H1 (cell line): ENCODE data around the gene TLE2. TPM values are rescaled to one million over a fixed set of nuclear protein-coding genes. Genes with fewer than 3 reads are reported as not detected.

Experiments used
- CTCF ChIA-PET: fragments of 300-600 bp; sonication (Branson Sonifier 250); formaldehyde crosslinking; loops from one replicate; lab custom pipeline; 2021; ENCODE audit not compliant: partially characterized antibody; lab: Charles Lee
- POLR2A ChIA-PET: fragments of 300-600 bp; sonication (Branson Sonifier 250); formaldehyde crosslinking; loops from one replicate; lab custom pipeline; 2021; ENCODE audit warnings: inconsistent platforms; ENCODE audit not compliant: partially characterized antibody; lab: Charles Lee
- DNase-seq, 2 experiments: peaks; one replicate each; pipeline versions ENCODE4 v3.0.0 to v3.0.0-alpha.2; 2010 to 2022; ENCODE audit warnings: low spot score in 2 of 2, low read depth in 1 of 2, mixed read lengths in 1 of 2
- FAIRE-seq: peaks from 2 replicates; lab custom pipeline; 2011; peaks lifted over from hg19 to GRCh38; lab: Jason Lieb, UNC
- H2AFZ ChIP-seq: 2 replicates; pipeline ENCODE4 v1.8.1; 2012; ENCODE audit warnings: low read length, inconsistent platforms
- H2AK5ac ChIP-seq: 2 replicates; pipeline ENCODE4 v1.6.1; 2013; ENCODE audit warnings: low read depth, low read length
- H2BK120ac ChIP-seq: replicated peaks from 2 replicates; pipeline ENCODE3; 2013; ENCODE audit warnings: low read depth, low read length, inconsistent platforms
- H2BK12ac ChIP-seq: 2 replicates; pipeline ENCODE4 v1.6.1; 2013; ENCODE audit warnings: low read depth, low read length
- H2BK15ac ChIP-seq: 2 replicates; pipeline ENCODE4 v1.6.1; 2013; ENCODE audit warnings: low read length
- H2BK20ac ChIP-seq: 2 replicates; pipeline ENCODE4 v1.6.1; 2013; ENCODE audit warnings: low read length
- H2BK5ac ChIP-seq: 2 replicates; pipeline ENCODE4 v1.6.1; 2013; ENCODE audit warnings: low read depth, low read length
- H3K14ac ChIP-seq: 2 replicates; pipeline ENCODE4 v1.6.1; 2013; ENCODE audit warnings: inconsistent platforms; ENCODE audit not compliant: insufficient read length
- H3K18ac ChIP-seq: 2 replicates; pipeline ENCODE4 v1.6.1; 2013; ENCODE audit warnings: low read length; ENCODE audit errors: extremely low read depth
- H3K23ac ChIP-seq: 2 replicates; pipeline ENCODE4 v1.6.1; 2013; ENCODE audit warnings: inconsistent platforms; ENCODE audit not compliant: insufficient read length
- H3K23me2 ChIP-seq: 2 replicates; pipeline ENCODE4 v1.6.1; 2013; ENCODE audit warnings: low read depth, low read length
- H3K27ac ChIP-seq: 2 replicates; pipeline ENCODE4 v1.6.1; 2011; ENCODE audit warnings: low read depth, low read length, inconsistent platforms
- H3K27me3 ChIP-seq, 4 experiments: replicated peaks in 1 of 4; 1 replicate in 1 of 4; 2 replicates in 3 of 4; pipeline versions ENCODE4 v1.6.1 to v1.8.1; 2011 to 2013; ENCODE audit warnings: low read length in 3 of 4, mild to moderate bottlenecking in 3 of 4, inconsistent platforms in 2 of 4, mixed read lengths in 2 of 4, moderate library complexity in 1 of 4; ENCODE audit not compliant: control insufficient read depth in 3 of 4, insufficient read depth in 3 of 4; ENCODE audit errors: extremely low read depth in 1 of 4
- H3K36me3 ChIP-seq, 4 experiments: 2 replicates each; pipeline versions ENCODE4 v1.6.1 to v1.8.1; 2011 to 2013; ENCODE audit warnings: mild to moderate bottlenecking in 4 of 4, low read length in 3 of 4, moderate library complexity in 2 of 4, control low read depth in 1 of 4, inconsistent platforms in 1 of 4; ENCODE audit not compliant: insufficient read depth in 4 of 4, control insufficient read depth in 2 of 4
- H3K4ac ChIP-seq: replicated peaks from 2 replicates; pipeline ENCODE3; 2013; ENCODE audit warnings: low read length, low read depth, mixed read lengths, inconsistent platforms; ENCODE audit not compliant: insufficient read length
- H3K4me1 ChIP-seq, 4 experiments: replicated peaks in 1 of 4; 1 replicate in 1 of 4; 2 replicates in 3 of 4; pipeline versions ENCODE4 v1.6.1 to v1.8.1; 2011 to 2013; ENCODE audit warnings: low read length in 3 of 4, inconsistent platforms in 2 of 4, mixed read lengths in 1 of 4; ENCODE audit not compliant: insufficient read depth in 4 of 4, control insufficient read depth in 3 of 4
- H3K4me2 ChIP-seq, 2 experiments: 2 replicates each; pipeline versions ENCODE4 v1.6.1 to v1.8.1; 2011 to 2013; ENCODE audit warnings: low read depth in 2 of 2, low read length in 2 of 2, control low read depth in 1 of 2, inconsistent platforms in 1 of 2, mild to moderate bottlenecking in 1 of 2; ENCODE audit not compliant: insufficient read depth in 1 of 2
- H3K4me3 ChIP-seq, 4 experiments: fragments of 200-600, 300-600 bp in 1 of 4; sonication (generic), shearing (Covaris generic), sonication (Bioruptor Twin) in 1 of 4; 2 replicates each; pipeline versions ENCODE4 v1.5.1 to v1.8.1; 2011 to 2016; ENCODE audit warnings: low read length in 4 of 4, low read depth in 3 of 4, control low read depth in 2 of 4, inconsistent platforms in 2 of 4, mild to moderate bottlenecking in 2 of 4, mixed read lengths in 1 of 4, moderate library complexity in 1 of 4; ENCODE audit not compliant: insufficient read depth in 2 of 4; ENCODE audit errors: extremely low read depth in 1 of 4
- H3K56ac ChIP-seq: replicated peaks from 2 replicates; pipeline ENCODE3; 2013; ENCODE audit warnings: low read depth, mild to moderate bottlenecking, mixed read lengths, low read length, inconsistent platforms; ENCODE audit not compliant: insufficient read length
- H3K79me1 ChIP-seq: 2 replicates; pipeline ENCODE4 v1.6.1; 2013; ENCODE audit warnings: low read depth, low read length, control low read depth
- H3K79me2 ChIP-seq, 2 experiments: 2 replicates each; pipeline versions ENCODE4 v1.6.1 to v1.8.1; 2012 to 2013; ENCODE audit warnings: low read length in 2 of 2, mild to moderate bottlenecking in 2 of 2, inconsistent platforms in 1 of 2; ENCODE audit not compliant: insufficient read depth in 2 of 2, control insufficient read depth in 1 of 2
- H3K9ac ChIP-seq, 4 experiments: replicated peaks in 1 of 4; 1 replicate in 1 of 4; 2 replicates in 3 of 4; pipeline versions ENCODE4 v1.6.1 to v1.8.1; 2011 to 2013; ENCODE audit warnings: low read depth in 3 of 4, low read length in 3 of 4, control low read depth in 2 of 4, mild to moderate bottlenecking in 2 of 4, moderate library complexity in 2 of 4, inconsistent platforms in 1 of 4; ENCODE audit errors: extremely low read depth in 1 of 4
- H3K9me3 ChIP-seq, 2 experiments: 2 replicates each; pipeline versions ENCODE4 v1.6.1 to v1.8.1; 2012 to 2013; ENCODE audit warnings: mild to moderate bottlenecking in 2 of 2, moderate library complexity in 2 of 2, control low read depth in 1 of 2, inconsistent platforms in 1 of 2, low read depth in 1 of 2, low read length in 1 of 2, mixed read lengths in 1 of 2; ENCODE audit not compliant: insufficient read depth in 2 of 2
- H4K20me1 ChIP-seq, 2 experiments: replicated peaks in 1 of 2; 2 replicates each; pipeline versions ENCODE3 to v1.8.1; 2011 to 2013; ENCODE audit warnings: inconsistent platforms in 2 of 2, low read length in 2 of 2, mild to moderate bottlenecking in 1 of 2; ENCODE audit not compliant: insufficient read depth in 2 of 2, control insufficient read depth in 1 of 2
- H4K5ac ChIP-seq: 2 replicates; pipeline ENCODE4 v1.6.1; 2013; ENCODE audit warnings: low read length, low read depth, mixed read lengths, inconsistent platforms; ENCODE audit not compliant: insufficient read length
- H4K8ac ChIP-seq: 2 replicates; pipeline ENCODE4 v1.8.0; 2013; ENCODE audit warnings: mild to moderate bottlenecking, moderate library complexity, low read length, inconsistent platforms; ENCODE audit not compliant: insufficient read depth; ENCODE audit errors: extremely low read depth
- H4K91ac ChIP-seq: replicated peaks from 2 replicates; pipeline ENCODE3; 2013; ENCODE audit warnings: low read length, mixed read lengths, inconsistent platforms; ENCODE audit not compliant: insufficient read length
- CTCF ChIP-seq, 3 experiments: IDR thresholded peaks; 1 replicate in 2 of 3; 2 replicates in 1 of 3; pipeline versions ENCODE4 v1.5.1 to v1.6.1; 2011; ENCODE audit warnings: low read length in 3 of 3, mild to moderate bottlenecking in 3 of 3, inconsistent platforms in 2 of 3, low read depth in 1 of 3, moderate library complexity in 1 of 3; ENCODE audit not compliant: insufficient read depth in 1 of 3; ENCODE audit errors: control extremely low read depth in 1 of 3
- RAD21 ChIP-seq, 2 experiments: IDR thresholded peaks in 1 of 2; conservative IDR thresholded peaks in 1 of 2; 2 replicates each; pipeline ENCODE4 v1.6.1; 2011; ENCODE audit warnings: low read depth in 2 of 2, low read length in 2 of 2, improper control_type of control experiment in 1 of 2, inconsistent platforms in 1 of 2, mild to moderate bottlenecking in 1 of 2, moderate library complexity in 1 of 2
- SP2 ChIP-seq: IDR thresholded peaks from 2 replicates; pipeline ENCODE4 v1.6.1; 2012; ENCODE audit warnings: mild to moderate bottlenecking, low read length, inconsistent platforms
- WGBS, 2 experiments: shearing (Covaris generic) in 1 of 2; methylation state at CpG; one replicate each; pipeline versions ENCODE4 v1.1.6 to v1.1.7; 2013 to 2015; ENCODE audit warnings: low lambda C conversion rate in 2 of 2, mixed read lengths in 2 of 2, inconsistent platforms in 1 of 2, low coverage in 1 of 2, missing lambda C conversion rate in 1 of 2; ENCODE audit not compliant: insufficient replicate concordance in 2 of 2, insufficient coverage in 1 of 2, insufficient read length in 1 of 2; ENCODE audit errors: extremely low coverage in 1 of 2, missing lambda C conversion rate in 1 of 2; 5-methylcytosine and 5-hydroxymethylcytosine counted together
- polyA plus RNA-seq, 7 experiments: library from polyadenylated mRNA; depleted of rRNA in 3 of 7; stranded (reverse) in 5 of 7; unstranded in 2 of 7; fragments of >200 nt in 5 of 7; fragments of 200-250 nt in 2 of 7; gene quantifications; 1 replicate in 5 of 7; 2 replicates in 1 of 7; 4 replicates in 1 of 7; pipeline versions ENCODE4 v1.2.1 to v1.2.3, GENCODE V29; 2011 to 2013; ENCODE audit warnings: missing spikeins in 2 of 7, mixed read lengths in 2 of 7
- total RNA-seq: library from RNA; stranded (reverse); fragmentation: NEBNext Ultra II Directional; extraction: Animal tissue kit (Norgen Biotek cat#: 25700); gene quantifications from 2 replicates; pipeline ENCODE4 v1.2.1, GENCODE V29; 2021

The TLE2 gene
- total and polyA plus RNA-seq, 2 of the 8 experiments (the other 6 are each of a cell fraction or from before 2014, with no cell fraction given) = 8.0 to 11.5 TPM

- Histone ChIP-seq H2AK5ac (no peak overlapping the region), H3K56ac (no peak overlapping the region), H4K20me1 (no peaks in the 10 kb centered on the region), H3K23ac (no peak overlapping the region), H3K4me1 (peaks cover 0 to 4% (median 0%) of the 10 kb centered on the region in 4 experiments; a peak in 1 of 7 replicates), H3K4ac (no peak overlapping the region), H2BK15ac (0 out of 2 replicates have a peak overlapping the region, but pooled peaks have one; percentile 40), H3K23me2 (no peaks in the 10 kb centered on the region), H3K9ac (no peak overlapping the region), H3K4me2 (no peak overlapping the region), H2BK20ac (no peak overlapping the region), H3K79me2 (no peaks in the 10 kb centered on the region), H2BK120ac (no peak overlapping the region), H3K36me3 (no peaks in the 10 kb centered on the region), H3K79me1 (no peaks in the 10 kb centered on the region), H3K14ac (no peak overlapping the region), H3K27ac (no peak overlapping the region), H4K91ac (no peak overlapping the region), H2AFZ (no peak overlapping the region), H2BK5ac (no peak overlapping the region), H3K9me3 (no peaks in the 10 kb centered on the region), H3K18ac (no peak overlapping the region), H3K4me3 (no peak overlapping the region), H2BK12ac (0 out of 2 replicates have a peak overlapping the region, but pooled peaks have one; percentile 27), H4K8ac (no peak overlapping the region), H3K27me3 (peaks cover 0 to 4% (median 1%) of the 10 kb centered on the region in 4 experiments; a peak in 1 of 7 replicates), H4K5ac (no peak overlapping the region)
- POLR2A ChIA-PET = interaction anchor here (0.8 to 1.0 kb wide), 2 partner anchors 19 to 28 kb away, joined by 3 read pairs; no protein-coding TSS in a partner anchor
- no peak for FAIRE-seq
- 77% methylated on average over 8 of the region's 8 CpGs; no CpG with 5 or more reads in 1 of the 2 experiments for WGBS, 2 experiments
- peak in 1 of 2 experiments; percentile 53 for DNase-seq
- CTCF ChIA-PET = interaction anchor here (1.0 to 18.9 kb wide), 12 partner anchors 15 to 126 kb away, joined by 4 to 339 read pairs (median 14); partner anchors contain the start of gene GNA11
- TF ChIP-seq SP2 (no peak), RAD21 (IDR thresholded peaks at IDR 0.05 in 1 of 2, conservative IDR thresholded peaks at IDR 0.05 in 1 of 2; ENCODE audit: low read depth in 2 of 2, low read length in 2 of 2) (peak; percentile 30 to 58; a peak in 3 of 4 replicates), CTCF (IDR thresholded peaks at IDR 0.05; ENCODE audit: control extremely low read depth in 1 of 3, insufficient read depth in 1 of 3, low read depth in 1 of 3, low read length in 3 of 3) (peak; percentile 5 to 32 (median 21); a peak in 3 of 4 replicates)
Observed at GRCh38 chr19:3073931-3074595, 45.0 kb upstream of the TLE2 start.
